ENCODE data around the gene FAM118B.

Gene FAM118B

DNA sequence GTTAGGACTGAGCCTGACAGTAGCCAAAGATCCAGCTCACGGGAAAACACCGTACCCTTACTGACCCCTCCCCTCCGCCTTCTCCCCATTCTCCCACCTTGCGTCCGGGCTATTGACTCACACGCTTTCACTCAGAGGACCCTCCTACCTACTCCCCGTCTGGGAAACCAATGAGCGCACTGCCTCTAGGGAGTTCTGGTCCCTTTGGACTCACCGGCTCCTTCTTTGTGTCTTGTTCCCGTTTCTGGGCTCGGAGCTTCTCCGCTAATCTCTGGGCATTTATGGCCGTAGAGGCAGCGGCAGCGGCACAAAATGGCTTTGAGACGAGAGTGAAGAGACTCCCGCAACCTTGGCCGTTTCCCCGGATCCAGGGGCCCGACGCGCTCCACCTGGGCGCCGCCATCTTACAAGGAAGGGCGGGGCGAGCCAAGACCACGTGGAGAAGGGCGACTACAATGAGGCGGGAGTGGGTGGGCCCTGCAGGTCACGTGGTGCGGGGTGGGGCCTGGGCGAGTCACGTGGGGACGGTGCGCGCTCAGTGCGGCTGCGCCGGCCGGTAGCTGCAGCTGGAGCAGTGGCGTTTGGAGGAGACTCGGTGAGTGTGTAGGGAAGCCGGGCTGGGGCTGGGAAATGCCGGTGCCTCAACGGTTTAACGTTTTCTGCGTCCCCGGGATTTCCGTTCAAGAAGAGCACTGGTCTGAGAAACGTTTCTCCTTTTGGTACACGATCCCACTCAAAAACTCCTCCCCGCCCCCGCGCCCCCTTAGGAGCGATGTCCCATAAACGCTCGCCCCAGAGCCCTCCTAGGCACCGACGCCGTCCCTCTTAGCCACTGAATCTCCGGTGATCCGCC lies at the start of gene FAM118B, which contains the start of gene RPUSD4:
Gene FAM118B, plus strand, starts transcription at position 547 of the 853 bp plus-strand sequence. CDS start 23,220 bp downstream, outside the sequence.
Gene RPUSD4, minus strand, starts transcription at position 415 of the 853 bp plus-strand sequence. Its CDS starts 12 bp downstream, at position 403.
- TF ChIP-seq, protein P1, sequence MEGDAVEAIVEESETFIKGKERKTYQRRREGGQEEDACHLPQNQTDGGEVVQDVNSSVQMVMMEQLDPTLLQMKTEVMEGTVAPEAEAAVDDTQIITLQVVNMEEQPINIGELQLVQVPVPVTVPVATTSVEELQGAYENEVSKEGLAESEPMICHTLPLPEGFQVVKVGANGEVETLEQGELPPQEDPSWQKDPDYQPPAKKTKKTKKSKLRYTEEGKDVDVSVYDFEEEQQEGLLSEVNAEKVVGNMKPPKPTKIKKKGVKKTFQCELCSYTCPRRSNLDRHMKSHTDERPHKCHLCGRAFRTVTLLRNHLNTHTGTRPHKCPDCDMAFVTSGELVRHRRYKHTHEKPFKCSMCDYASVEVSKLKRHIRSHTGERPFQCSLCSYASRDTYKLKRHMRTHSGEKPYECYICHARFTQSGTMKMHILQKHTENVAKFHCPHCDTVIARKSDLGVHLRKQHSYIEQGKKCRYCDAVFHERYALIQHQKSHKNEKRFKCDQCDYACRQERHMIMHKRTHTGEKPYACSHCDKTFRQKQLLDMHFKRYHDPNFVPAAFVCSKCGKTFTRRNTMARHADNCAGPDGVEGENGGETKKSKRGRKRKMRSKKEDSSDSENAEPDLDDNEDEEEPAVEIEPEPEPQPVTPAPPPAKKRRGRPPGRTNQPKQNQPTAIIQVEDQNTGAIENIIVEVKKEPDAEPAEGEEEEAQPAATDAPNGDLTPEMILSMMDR (IDR thresholded peaks at IDR 0.05): no peak

DNA sequence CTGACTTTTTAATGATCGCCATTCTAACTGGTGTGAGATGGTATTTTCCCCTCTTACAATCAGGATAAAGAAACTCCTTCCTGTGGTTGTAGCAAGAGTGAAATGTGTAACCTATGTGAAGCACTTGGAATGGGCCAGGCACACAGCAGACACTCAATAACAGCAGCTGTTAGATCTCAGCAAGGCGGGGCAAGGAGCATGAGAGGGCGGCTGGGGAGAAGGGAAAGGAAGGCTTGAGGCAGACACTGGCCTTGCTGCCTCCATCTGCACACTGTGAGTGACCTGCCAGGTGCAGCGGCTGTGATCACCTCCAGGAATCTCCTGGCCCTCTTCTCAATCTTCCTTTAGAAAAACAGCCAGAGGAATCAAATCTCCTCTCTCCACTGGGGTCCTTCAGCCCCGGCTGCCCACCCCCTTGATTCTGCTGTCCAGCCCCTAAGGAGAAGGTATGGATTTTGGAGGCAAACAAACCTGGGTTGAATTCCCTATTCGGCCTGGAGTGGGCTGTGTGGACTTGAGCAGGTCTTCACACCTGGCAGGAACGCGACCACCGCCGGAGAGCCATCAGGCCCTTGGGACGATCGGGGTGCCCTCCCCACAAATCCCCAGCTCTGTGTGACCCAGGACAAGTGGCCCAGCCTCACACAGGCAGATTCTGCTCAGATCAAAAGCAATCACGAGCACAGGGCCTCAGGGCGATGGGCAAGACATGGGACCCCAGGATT lies 49.1 kb upstream of the FAM118B start:
- TF ChIP-seq, protein P1 (IDR thresholded peaks at IDR 0.05): no peak

DNA sequence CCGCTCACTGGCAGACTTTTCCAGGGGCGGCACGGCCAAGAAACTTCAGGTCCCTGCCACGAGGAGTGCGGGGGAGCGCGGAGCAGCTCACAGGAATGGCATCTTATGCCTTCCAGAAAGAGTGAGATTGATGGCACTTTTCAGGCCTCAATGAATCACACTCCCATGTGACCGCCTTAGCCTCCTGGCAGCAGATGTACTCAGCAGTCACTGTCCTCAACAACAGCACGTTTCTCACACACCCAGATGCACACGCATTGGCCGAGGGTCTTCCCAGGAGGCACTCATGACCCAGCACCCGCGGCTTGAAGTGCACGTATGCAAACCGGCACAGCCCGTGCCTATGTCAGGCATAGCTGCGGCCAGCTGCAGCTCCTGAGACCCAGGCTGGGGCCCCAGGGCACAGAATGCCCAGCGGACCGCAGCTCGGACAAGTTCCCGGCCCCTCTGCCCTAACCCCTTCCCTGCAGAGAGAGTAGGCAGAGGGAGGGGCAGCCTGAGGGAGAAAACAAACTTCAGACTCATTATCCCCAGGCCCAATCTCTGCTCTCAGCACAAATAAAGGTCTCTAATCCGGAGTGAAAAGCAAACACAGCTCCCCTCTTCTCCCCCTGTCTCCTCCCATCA lies 48.4 kb upstream of the FAM118B start:
- TF ChIP-seq, protein P1 (IDR thresholded peaks at IDR 0.05): no peak

DNA sequence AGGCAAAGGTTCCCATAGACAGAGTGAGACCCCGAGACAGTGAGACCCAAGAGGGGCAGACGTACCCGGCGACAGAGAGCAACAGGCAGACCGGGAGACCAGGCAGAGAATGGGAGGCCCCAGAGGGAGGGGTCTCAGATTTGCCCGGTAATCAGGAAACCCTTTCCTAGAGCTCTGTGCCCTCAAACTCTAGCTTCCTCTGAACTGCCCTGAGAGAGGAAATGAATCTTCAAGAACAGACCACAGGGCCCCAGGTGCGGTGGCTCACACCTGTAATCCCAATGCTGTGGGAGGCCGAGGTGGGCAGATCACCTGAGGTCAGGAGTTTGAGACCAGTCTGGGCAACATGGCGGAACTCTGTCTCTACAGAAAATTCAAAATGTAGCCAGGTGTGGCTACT lies 47.8 kb upstream of the FAM118B start:
- TF ChIP-seq, protein P1 (IDR thresholded peaks at IDR 0.05): no peak

DNA sequence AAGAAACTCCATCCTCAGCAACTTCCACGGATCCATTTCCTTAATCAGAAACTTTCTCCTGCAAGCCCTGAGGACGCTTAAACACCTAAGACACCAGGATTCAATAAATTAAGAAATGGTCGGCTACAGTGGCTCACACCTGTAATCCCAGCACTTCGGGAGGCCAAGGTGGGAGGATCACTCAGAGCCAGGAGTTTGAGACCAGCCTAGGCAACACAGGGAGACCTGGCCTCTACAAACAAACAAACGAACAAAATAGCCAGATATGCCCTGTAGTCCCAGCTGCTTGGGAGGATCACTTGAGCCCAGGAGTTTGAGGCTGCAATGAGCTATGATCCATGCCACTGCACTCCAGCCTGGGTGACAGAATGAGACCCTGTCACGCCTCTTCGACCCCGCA lies 46.8 kb upstream of the FAM118B start:
- TF ChIP-seq, protein P1 (IDR thresholded peaks at IDR 0.05): no peak

DNA sequence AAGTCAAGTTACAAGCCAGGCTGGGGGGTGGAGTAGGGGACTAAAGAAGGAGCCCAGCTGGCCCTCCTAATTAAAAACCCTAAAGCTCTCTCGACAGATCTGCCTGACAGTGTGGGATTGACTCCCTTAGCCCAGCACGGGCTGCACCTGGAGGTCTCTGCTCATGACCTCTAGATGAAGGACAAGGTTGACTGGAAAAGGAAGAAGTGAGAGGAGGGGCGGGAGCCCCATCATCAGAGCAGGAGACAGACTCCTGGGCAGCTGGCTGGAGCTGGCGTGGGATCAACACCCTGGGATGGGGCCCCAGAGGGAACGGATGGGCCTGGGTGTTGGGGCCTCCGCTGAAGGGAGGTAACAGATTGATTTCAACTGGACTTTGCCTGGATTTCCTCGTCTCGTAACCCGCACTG lies 46.3 kb upstream of the FAM118B start:
- TF ChIP-seq, protein P1 (IDR thresholded peaks at IDR 0.05): no peak

DNA sequence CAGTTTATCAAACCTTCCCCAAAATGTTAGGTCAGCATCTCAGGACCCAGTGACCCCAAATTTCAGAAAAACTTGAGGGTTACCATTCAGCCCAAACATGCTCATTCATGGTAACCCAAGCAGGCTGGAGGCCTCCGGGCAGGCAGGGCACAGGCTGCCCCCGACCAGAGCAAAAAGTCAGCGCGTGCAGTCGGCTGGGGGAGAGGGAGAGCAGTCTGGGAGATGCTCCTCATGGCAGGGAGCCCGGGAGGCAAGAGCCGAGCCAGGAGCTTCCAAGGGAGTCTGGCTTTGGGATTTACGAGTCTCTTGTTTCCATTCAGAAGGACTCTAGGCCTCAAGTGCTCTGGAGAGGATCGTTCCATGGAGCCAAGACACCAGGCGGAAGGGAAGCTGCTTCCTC lies 45.8 kb upstream of the FAM118B start:
- TF ChIP-seq, protein P1 (IDR thresholded peaks at IDR 0.05): no peak

Data from LNCAP (cell line).